ENCODE results near the gene SFXN2. TPM values are rescaled to one million over a fixed set of nuclear protein-coding genes. Genes with fewer than 3 reads are reported as not detected.

SFXN2 gene
- total and polyA plus RNA-seq, 4 donors: 3.2 to 8.3 (median 4.3) TPM

DNA sequence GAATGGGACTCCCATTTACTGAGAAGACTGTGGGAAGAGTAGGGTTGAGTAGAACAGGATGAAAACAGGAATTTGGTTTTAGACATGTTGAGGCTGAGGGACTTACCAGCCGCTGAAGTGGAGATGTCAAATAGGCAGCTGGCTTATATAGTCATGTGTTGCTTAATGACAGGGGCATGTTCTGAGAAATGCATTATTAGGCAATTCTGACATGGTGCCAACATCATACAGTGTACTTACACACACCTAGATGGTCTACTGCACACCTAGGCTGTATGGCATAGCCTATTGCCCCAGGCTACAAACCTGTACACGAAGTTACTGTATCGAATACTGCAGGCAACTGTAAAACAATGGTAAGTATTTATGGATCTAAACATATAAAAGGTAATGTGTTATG, 17.7 kb upstream of the SFXN2 start:
- 89 to 96% methylated on average over 3 of the region's 3 CpGs for WGBS, 2 donors

DNA sequence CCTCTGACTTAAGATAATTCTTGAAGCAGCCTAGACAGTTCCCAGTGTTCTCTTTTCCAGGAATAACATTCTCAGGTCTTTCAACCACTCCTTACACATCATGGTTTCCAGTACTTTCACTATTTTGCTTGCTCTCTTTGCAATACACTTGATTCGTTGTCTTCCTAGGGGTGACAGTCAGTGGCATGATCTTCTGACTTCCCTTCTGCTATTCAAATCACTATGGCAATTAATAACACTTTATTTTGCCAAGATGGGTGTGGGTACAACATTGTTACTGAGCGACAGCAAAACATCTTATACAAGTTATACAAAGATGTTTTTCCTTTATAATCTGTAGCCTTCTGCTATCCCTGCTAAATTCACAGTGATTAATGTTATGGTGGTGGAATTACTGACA, 15.5 kb upstream of the SFXN2 start:
- peaks cover 0 to 10% of the 10 kb centered on the region in 2 donors for H3K36me3 ChIP-seq (ENCODE audit: control insufficient read depth in 1 of 2, insufficient read depth in 2 of 2, low read length in 1 of 2)
- H3K4me1 ChIP-seq (ENCODE audit: control insufficient read depth in 1 of 2, insufficient read depth in 2 of 2, low read length in 2 of 2): no peaks in the 10 kb centered on the region
- WGBS, 2 donors: 82 to 85% methylated on average over 2 of the region's 2 CpGs
- no peak overlapping the region for H3K4me3 ChIP-seq (ENCODE audit: low read length in 2 of 2)
- ATAC-seq (ENCODE audit: low FRiP score) (no peak), DNase-seq (no peak)
- no peak overlapping the region for H3K27ac ChIP-seq (ENCODE audit: low read depth in 1 of 2, low read length in 2 of 2)
- intact Hi-C loops (cut with DNase I): no loop called here
- no peaks in the 10 kb centered on the region for H3K9me3 ChIP-seq (ENCODE audit: control insufficient read depth, low read length)
- H3K27me3 ChIP-seq (ENCODE audit: control insufficient read depth in 1 of 2, insufficient read depth in 2 of 2, low read length in 1 of 2): no peaks in the 10 kb centered on the region

More for the DNA sequence above, 17.7 kb upstream of the SFXN2 start:
- H3K4me1 ChIP-seq (ENCODE audit: control insufficient read depth in 1 of 2, insufficient read depth in 2 of 2, low read length in 2 of 2): no peaks in the 10 kb centered on the region
- H3K9me3 ChIP-seq (ENCODE audit: control insufficient read depth, low read length): no peaks in the 10 kb centered on the region
- H3K36me3 ChIP-seq (ENCODE audit: control insufficient read depth in 1 of 2, insufficient read depth in 2 of 2, low read length in 1 of 2): peaks cover 0 to 10% of the 10 kb centered on the region in 2 donors
- intact Hi-C loops (cut with DNase I): no loop called here
- no peak overlapping the region for H3K4me3 ChIP-seq (ENCODE audit: low read length in 2 of 2)
- DNase-seq (no peak), ATAC-seq (ENCODE audit: low FRiP score) (no peak)
- H3K27ac ChIP-seq (ENCODE audit: low read depth in 1 of 2, low read length in 2 of 2): no peak overlapping the region
- no peaks in the 10 kb centered on the region for H3K27me3 ChIP-seq (ENCODE audit: control insufficient read depth in 1 of 2, insufficient read depth in 2 of 2, low read length in 1 of 2)

- Histone ChIP-seq H3K36me3 (ENCODE audit: control insufficient read depth in 1 of 2, insufficient read depth in 2 of 2, low read length in 1 of 2) (peaks cover 0 to 6% of the 10 kb centered on the region in 2 donors), H3K9me3 (ENCODE audit: control insufficient read depth, low read length) (no peaks in the 10 kb centered on the region), H3K4me3 (ENCODE audit: low read length in 2 of 2) (no peak overlapping the region), H3K27me3 (ENCODE audit: control insufficient read depth in 1 of 2, insufficient read depth in 2 of 2, low read length in 1 of 2) (no peaks in the 10 kb centered on the region), H3K4me1 (ENCODE audit: control insufficient read depth in 1 of 2, insufficient read depth in 2 of 2, low read length in 2 of 2) (no peaks in the 10 kb centered on the region), H3K27ac (ENCODE audit: low read depth in 1 of 2, low read length in 2 of 2) (no peak overlapping the region)
- DNase-seq: no peak
- intact Hi-C loops (cut with DNase I): no loop called here
- ATAC-seq (ENCODE audit: low FRiP score): no peak
- WGBS, 2 donors: 69 to 86% methylated on average over 3 of the region's 3 CpGs
These were observed 13.2 kb upstream of the SFXN2 start for GRCh38 chr10:102701272-102701671.

- H3K27me3 ChIP-seq (ENCODE audit: control insufficient read depth in 1 of 2, insufficient read depth in 2 of 2, low read length in 1 of 2): no peaks in the 10 kb centered on the region
- WGBS, 2 donors: 96 to 97% methylated on average over 3 of the region's 3 CpGs
- no peaks in the 10 kb centered on the region for H3K9me3 ChIP-seq (ENCODE audit: control insufficient read depth, low read length)
- H3K27ac ChIP-seq (ENCODE audit: low read depth in 1 of 2, low read length in 2 of 2): no peak overlapping the region
- intact Hi-C loops (cut with DNase I): no loop called here
- H3K36me3 ChIP-seq (ENCODE audit: control insufficient read depth in 1 of 2, insufficient read depth in 2 of 2, low read length in 1 of 2): peaks cover 0 to 6% of the 10 kb centered on the region in 2 donors
- no peak for ATAC-seq (ENCODE audit: low FRiP score)
- H3K4me3 ChIP-seq (ENCODE audit: low read length in 2 of 2): no peak overlapping the region
- DNase-seq: no peak
- H3K4me1 ChIP-seq (ENCODE audit: control insufficient read depth in 1 of 2, insufficient read depth in 2 of 2, low read length in 2 of 2): no peaks in the 10 kb centered on the region
These were observed 12.6 kb upstream of the SFXN2 start for GRCh38 chr10:102701796-102702195.

DNA sequence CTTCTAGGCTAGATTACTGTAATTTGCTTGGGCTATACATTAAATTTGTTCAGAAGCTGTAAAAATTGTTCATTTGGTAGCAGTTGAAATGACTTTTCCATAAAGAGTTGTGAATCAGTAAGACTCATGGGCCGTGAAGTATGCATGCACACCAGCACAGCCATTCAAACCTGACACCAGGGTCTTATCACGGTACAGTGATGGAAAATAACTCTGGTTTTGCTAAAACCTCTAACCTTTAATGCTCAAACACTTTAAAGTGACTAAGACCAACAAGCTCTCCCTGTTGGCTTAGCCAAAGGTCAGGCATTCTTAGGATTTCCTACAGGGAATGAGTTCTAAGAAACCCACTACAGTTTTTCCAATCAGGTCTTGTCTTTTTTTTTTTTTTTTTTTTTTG, 11.7 kb upstream of the SFXN2 start:
- H3K4me3 ChIP-seq (ENCODE audit: low read length in 2 of 2): no peak overlapping the region
- H3K9me3 ChIP-seq (ENCODE audit: control insufficient read depth, low read length): no peaks in the 10 kb centered on the region
- DNase-seq (no peak), ATAC-seq (ENCODE audit: low FRiP score) (no peak)
- H3K27ac ChIP-seq (ENCODE audit: low read depth in 1 of 2, low read length in 2 of 2): no peak overlapping the region
- peaks cover 0 to 4% of the 10 kb centered on the region in 2 donors for H3K36me3 ChIP-seq (ENCODE audit: control insufficient read depth in 1 of 2, insufficient read depth in 2 of 2, low read length in 1 of 2)
- intact Hi-C loops (cut with DNase I): no loop called here
- no peaks in the 10 kb centered on the region for H3K27me3 ChIP-seq (ENCODE audit: control insufficient read depth in 1 of 2, insufficient read depth in 2 of 2, low read length in 1 of 2)
- no peaks in the 10 kb centered on the region for H3K4me1 ChIP-seq (ENCODE audit: control insufficient read depth in 1 of 2, insufficient read depth in 2 of 2, low read length in 2 of 2)
- 79% methylated on average over 2 of the region's 2 CpGs for WGBS, 2 donors

GRCh38 chr10:102704915-102705314, 9.5 kb upstream of the SFXN2 start:
- 60 to 61% methylated on average over 6 of the region's 6 CpGs for WGBS, 2 donors

DNA sequence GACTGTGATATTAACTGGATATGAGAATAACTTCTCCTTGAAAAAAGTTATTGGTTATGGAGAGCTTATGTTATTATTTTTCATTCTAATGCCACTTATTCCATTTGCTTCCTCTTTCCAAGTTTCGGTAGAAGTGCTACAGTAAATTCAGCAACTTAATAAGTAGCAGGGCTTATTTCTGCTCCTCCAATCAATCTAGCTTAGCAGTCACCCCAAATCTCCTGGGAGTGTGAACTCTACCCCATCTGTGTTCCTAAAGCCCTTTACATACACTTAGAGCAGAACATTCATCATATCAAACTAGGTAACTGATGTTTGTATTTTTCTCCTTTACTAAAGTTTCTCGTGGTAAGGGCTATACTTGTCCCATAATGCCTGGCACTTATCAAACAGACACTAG, 8.9 kb upstream of the SFXN2 start:
- no peak overlapping the region for H3K4me3 ChIP-seq (ENCODE audit: low read length in 2 of 2)
- no peaks in the 10 kb centered on the region for H3K9me3 ChIP-seq (ENCODE audit: control insufficient read depth, low read length)
- no peaks in the 10 kb centered on the region for H3K27me3 ChIP-seq (ENCODE audit: control insufficient read depth in 1 of 2, insufficient read depth in 2 of 2, low read length in 1 of 2)
- WGBS, 2 donors: 40 to 70% methylated on average over 2 of the region's 2 CpGs
- DNase-seq: no peak
- intact Hi-C loops (cut with DNase I): no loop called here
- no peak for ATAC-seq (ENCODE audit: low FRiP score)
- H3K4me1 ChIP-seq (ENCODE audit: control insufficient read depth in 1 of 2, insufficient read depth in 2 of 2, low read length in 2 of 2): no peaks in the 10 kb centered on the region
- no peak overlapping the region for H3K27ac ChIP-seq (ENCODE audit: low read depth in 1 of 2, low read length in 2 of 2)
- no peaks in the 10 kb centered on the region for H3K36me3 ChIP-seq (ENCODE audit: control insufficient read depth in 1 of 2, insufficient read depth in 2 of 2, low read length in 1 of 2)

More at GRCh38 chr10:102704915-102705314, 9.5 kb upstream of the SFXN2 start:
- H3K9me3 ChIP-seq (ENCODE audit: control insufficient read depth, low read length): no peaks in the 10 kb centered on the region
- H3K27ac ChIP-seq (ENCODE audit: low read depth in 1 of 2, low read length in 2 of 2): no peak overlapping the region
- H3K27me3 ChIP-seq (ENCODE audit: control insufficient read depth in 1 of 2, insufficient read depth in 2 of 2, low read length in 1 of 2): no peaks in the 10 kb centered on the region
- intact Hi-C loops (cut with DNase I): no loop called here
- ATAC-seq (ENCODE audit: low FRiP score) (no peak), DNase-seq (no peak)
- no peak overlapping the region for H3K4me3 ChIP-seq (ENCODE audit: low read length in 2 of 2)
- no peaks in the 10 kb centered on the region for H3K36me3 ChIP-seq (ENCODE audit: control insufficient read depth in 1 of 2, insufficient read depth in 2 of 2, low read length in 1 of 2)
- no peaks in the 10 kb centered on the region for H3K4me1 ChIP-seq (ENCODE audit: control insufficient read depth in 1 of 2, insufficient read depth in 2 of 2, low read length in 2 of 2)

DNA sequence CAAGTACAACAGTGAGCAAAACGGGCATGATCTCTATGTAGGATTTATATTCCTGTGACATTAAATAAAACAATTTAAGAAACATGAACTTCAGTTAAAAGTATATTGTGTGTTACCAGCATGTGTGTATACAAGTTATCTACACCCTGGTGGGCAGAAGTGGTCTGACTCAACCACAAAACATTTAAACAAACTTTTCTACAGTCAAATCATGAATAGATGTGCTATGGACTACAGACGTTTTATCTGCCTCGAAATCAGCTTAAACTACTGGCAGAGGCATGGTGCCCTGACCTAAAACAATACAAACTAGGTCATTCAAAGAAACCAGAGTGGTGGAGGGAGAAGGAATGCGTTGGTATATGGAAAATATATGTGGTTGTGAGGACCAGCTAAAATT, 3.8 kb upstream of the SFXN2 start:
- Histone ChIP-seq H3K36me3 (ENCODE audit: control insufficient read depth in 1 of 2, insufficient read depth in 2 of 2, low read length in 1 of 2) (no peaks in the 10 kb centered on the region), H3K4me3 (ENCODE audit: low read length in 2 of 2) (no peak overlapping the region), H3K9me3 (ENCODE audit: control insufficient read depth, low read length) (no peaks in the 10 kb centered on the region), H3K27me3 (ENCODE audit: control insufficient read depth in 1 of 2, insufficient read depth in 2 of 2, low read length in 1 of 2) (no peaks in the 10 kb centered on the region), H3K4me1 (ENCODE audit: control insufficient read depth in 1 of 2, insufficient read depth in 2 of 2, low read length in 2 of 2) (no peaks in the 10 kb centered on the region), H3K27ac (ENCODE audit: low read depth in 1 of 2, low read length in 2 of 2) (no peak overlapping the region)
- intact Hi-C loops (cut with DNase I): loop anchor here (5.0 kb wide), 2 partner anchors 33 to 63 kb away; no protein-coding TSS in a partner anchor
- WGBS, 2 donors: 23 to 30% methylated on average over 4 of the region's 4 CpGs
- ATAC-seq (ENCODE audit: low FRiP score) (no peak), DNase-seq (no peak)

GRCh38 chr10:102712089-102712488, 2.3 kb upstream of the SFXN2 start:
- no peak overlapping the region for H3K27ac ChIP-seq (ENCODE audit: low read depth in 1 of 2, low read length in 2 of 2)
- WGBS, 2 donors: 76 to 82% methylated on average over 4 of the region's 4 CpGs
- no peak for DNase-seq
- ATAC-seq (ENCODE audit: low FRiP score): no peak
- H3K36me3 ChIP-seq (ENCODE audit: control insufficient read depth in 1 of 2, insufficient read depth in 2 of 2, low read length in 1 of 2): no peaks in the 10 kb centered on the region
- H3K4me3 ChIP-seq (ENCODE audit: low read length in 2 of 2): no peak overlapping the region
- no peaks in the 10 kb centered on the region for H3K4me1 ChIP-seq (ENCODE audit: control insufficient read depth in 1 of 2, insufficient read depth in 2 of 2, low read length in 2 of 2)
- intact Hi-C loops (cut with DNase I): loop anchor here (5.0 kb wide), 2 partner anchors 35 to 65 kb away; no protein-coding TSS in a partner anchor
- H3K9me3 ChIP-seq (ENCODE audit: control insufficient read depth, low read length): no peaks in the 10 kb centered on the region
- no peaks in the 10 kb centered on the region for H3K27me3 ChIP-seq (ENCODE audit: control insufficient read depth in 1 of 2, insufficient read depth in 2 of 2, low read length in 1 of 2)

Data from aorta (tissue), 5 donors.